SH-SY5Y (cell line): ENCODE data around the gene SCARB1.

Source experiments
- GATA2 ChIP-seq: IDR thresholded peaks from 2 replicates; pipeline ENCODE4 v1.6.1; 2011; ENCODE audit warnings: mild to moderate bottlenecking, low read depth, low read length
- GATA3 ChIP-seq: IDR thresholded peaks from 2 replicates; pipeline ENCODE4 v1.6.1; 2011; ENCODE audit warnings: low read depth, mild to moderate bottlenecking, low read length, moderate library complexity

DNA sequence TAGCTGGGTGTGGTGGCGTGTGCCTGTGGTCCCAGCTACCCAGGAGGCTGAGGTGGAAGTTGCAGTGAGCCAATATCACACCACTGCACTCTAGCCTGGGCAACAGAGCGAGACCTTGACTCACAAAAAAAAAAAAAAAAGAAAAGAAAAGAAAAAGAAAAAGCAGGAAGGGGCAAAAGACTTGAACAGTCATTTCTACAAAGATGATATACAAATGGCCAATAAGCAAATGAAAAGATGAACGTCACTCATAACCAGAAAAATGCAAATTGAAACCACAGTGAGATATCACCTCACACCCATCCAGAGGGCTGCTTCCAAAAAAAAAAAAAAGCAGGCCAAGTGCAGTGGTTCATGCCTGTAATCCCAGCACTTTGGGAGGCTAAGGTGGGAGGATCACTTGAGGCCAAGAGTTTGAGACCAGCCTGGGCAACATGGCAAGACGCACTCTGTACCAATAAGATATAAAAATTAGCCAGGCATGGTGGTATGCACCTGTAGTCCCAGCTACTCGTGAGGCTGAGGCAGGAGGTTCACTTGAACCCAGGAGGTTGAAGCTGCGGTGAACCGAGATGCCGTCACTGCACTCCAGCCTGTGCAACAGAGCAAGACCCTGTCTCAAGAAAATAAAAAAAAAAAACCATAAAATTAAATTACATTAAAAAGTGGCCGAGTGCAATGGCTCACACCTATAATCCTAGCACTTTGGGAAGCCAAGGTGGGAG, 30.3 kb upstream of the SCARB1 start:
- TF ChIP-seq GATA2 (no peak), GATA3 (no peak)
